H1 (cell line): Measurements from ENCODE around the gene C5orf24. TPM values are rescaled to one million over a fixed set of nuclear protein-coding genes. Genes with fewer than 3 reads are reported as not detected.

Experiments used
- CTCF ChIA-PET: fragments of 300-600 bp; sonication (Branson Sonifier 250); formaldehyde crosslinking; loops from one replicate; lab custom pipeline; 2021; ENCODE audit not compliant: partially characterized antibody; lab: Charles Lee
- POLR2A ChIA-PET: fragments of 300-600 bp; sonication (Branson Sonifier 250); formaldehyde crosslinking; loops from one replicate; lab custom pipeline; 2021; ENCODE audit warnings: inconsistent platforms; ENCODE audit not compliant: partially characterized antibody; lab: Charles Lee
- DNase-seq, 2 experiments: peaks; one replicate each; pipeline versions ENCODE4 v3.0.0 to v3.0.0-alpha.2; 2010 to 2022; ENCODE audit warnings: low spot score in 2 of 2, low read depth in 1 of 2, mixed read lengths in 1 of 2
- FAIRE-seq: peaks from 2 replicates; lab custom pipeline; 2011; peaks lifted over from hg19 to GRCh38; lab: Jason Lieb, UNC
- H2AFZ ChIP-seq: 2 replicates; pipeline ENCODE4 v1.8.1; 2012; ENCODE audit warnings: low read length, inconsistent platforms
- H2AK5ac ChIP-seq: 2 replicates; pipeline ENCODE4 v1.6.1; 2013; ENCODE audit warnings: low read depth, low read length
- H2BK120ac ChIP-seq: replicated peaks from 2 replicates; pipeline ENCODE3; 2013; ENCODE audit warnings: low read depth, low read length, inconsistent platforms
- H2BK12ac ChIP-seq: 2 replicates; pipeline ENCODE4 v1.6.1; 2013; ENCODE audit warnings: low read depth, low read length
- H2BK15ac ChIP-seq: 2 replicates; pipeline ENCODE4 v1.6.1; 2013; ENCODE audit warnings: low read length
- H2BK20ac ChIP-seq: 2 replicates; pipeline ENCODE4 v1.6.1; 2013; ENCODE audit warnings: low read length
- H2BK5ac ChIP-seq: 2 replicates; pipeline ENCODE4 v1.6.1; 2013; ENCODE audit warnings: low read depth, low read length
- H3K14ac ChIP-seq: 2 replicates; pipeline ENCODE4 v1.6.1; 2013; ENCODE audit warnings: inconsistent platforms; ENCODE audit not compliant: insufficient read length
- H3K18ac ChIP-seq: 2 replicates; pipeline ENCODE4 v1.6.1; 2013; ENCODE audit warnings: low read length; ENCODE audit errors: extremely low read depth
- H3K23ac ChIP-seq: 2 replicates; pipeline ENCODE4 v1.6.1; 2013; ENCODE audit warnings: inconsistent platforms; ENCODE audit not compliant: insufficient read length
- H3K23me2 ChIP-seq: 2 replicates; pipeline ENCODE4 v1.6.1; 2013; ENCODE audit warnings: low read depth, low read length
- H3K27ac ChIP-seq: 2 replicates; pipeline ENCODE4 v1.6.1; 2011; ENCODE audit warnings: low read depth, low read length, inconsistent platforms
- H3K27me3 ChIP-seq, 4 experiments: replicated peaks in 1 of 4; 1 replicate in 1 of 4; 2 replicates in 3 of 4; pipeline versions ENCODE4 v1.6.1 to v1.8.1; 2011 to 2013; ENCODE audit warnings: low read length in 3 of 4, mild to moderate bottlenecking in 3 of 4, inconsistent platforms in 2 of 4, mixed read lengths in 2 of 4, moderate library complexity in 1 of 4; ENCODE audit not compliant: control insufficient read depth in 3 of 4, insufficient read depth in 3 of 4; ENCODE audit errors: extremely low read depth in 1 of 4
- H3K36me3 ChIP-seq, 4 experiments: 2 replicates each; pipeline versions ENCODE4 v1.6.1 to v1.8.1; 2011 to 2013; ENCODE audit warnings: mild to moderate bottlenecking in 4 of 4, low read length in 3 of 4, moderate library complexity in 2 of 4, control low read depth in 1 of 4, inconsistent platforms in 1 of 4; ENCODE audit not compliant: insufficient read depth in 4 of 4, control insufficient read depth in 2 of 4
- H3K4ac ChIP-seq: replicated peaks from 2 replicates; pipeline ENCODE3; 2013; ENCODE audit warnings: low read length, low read depth, mixed read lengths, inconsistent platforms; ENCODE audit not compliant: insufficient read length
- H3K4me1 ChIP-seq, 4 experiments: replicated peaks in 1 of 4; 1 replicate in 1 of 4; 2 replicates in 3 of 4; pipeline versions ENCODE4 v1.6.1 to v1.8.1; 2011 to 2013; ENCODE audit warnings: low read length in 3 of 4, inconsistent platforms in 2 of 4, mixed read lengths in 1 of 4; ENCODE audit not compliant: insufficient read depth in 4 of 4, control insufficient read depth in 3 of 4
- H3K4me2 ChIP-seq, 2 experiments: 2 replicates each; pipeline versions ENCODE4 v1.6.1 to v1.8.1; 2011 to 2013; ENCODE audit warnings: low read depth in 2 of 2, low read length in 2 of 2, control low read depth in 1 of 2, inconsistent platforms in 1 of 2, mild to moderate bottlenecking in 1 of 2; ENCODE audit not compliant: insufficient read depth in 1 of 2
- H3K4me3 ChIP-seq, 4 experiments: fragments of 200-600, 300-600 bp in 1 of 4; sonication (generic), shearing (Covaris generic), sonication (Bioruptor Twin) in 1 of 4; 2 replicates each; pipeline versions ENCODE4 v1.5.1 to v1.8.1; 2011 to 2016; ENCODE audit warnings: low read length in 4 of 4, low read depth in 3 of 4, control low read depth in 2 of 4, inconsistent platforms in 2 of 4, mild to moderate bottlenecking in 2 of 4, mixed read lengths in 1 of 4, moderate library complexity in 1 of 4; ENCODE audit not compliant: insufficient read depth in 2 of 4; ENCODE audit errors: extremely low read depth in 1 of 4
- H3K56ac ChIP-seq: replicated peaks from 2 replicates; pipeline ENCODE3; 2013; ENCODE audit warnings: low read depth, mild to moderate bottlenecking, mixed read lengths, low read length, inconsistent platforms; ENCODE audit not compliant: insufficient read length
- H3K79me1 ChIP-seq: 2 replicates; pipeline ENCODE4 v1.6.1; 2013; ENCODE audit warnings: low read depth, low read length, control low read depth
- H3K79me2 ChIP-seq, 2 experiments: 2 replicates each; pipeline versions ENCODE4 v1.6.1 to v1.8.1; 2012 to 2013; ENCODE audit warnings: low read length in 2 of 2, mild to moderate bottlenecking in 2 of 2, inconsistent platforms in 1 of 2; ENCODE audit not compliant: insufficient read depth in 2 of 2, control insufficient read depth in 1 of 2
- H3K9ac ChIP-seq, 4 experiments: replicated peaks in 1 of 4; 1 replicate in 1 of 4; 2 replicates in 3 of 4; pipeline versions ENCODE4 v1.6.1 to v1.8.1; 2011 to 2013; ENCODE audit warnings: low read depth in 3 of 4, low read length in 3 of 4, control low read depth in 2 of 4, mild to moderate bottlenecking in 2 of 4, moderate library complexity in 2 of 4, inconsistent platforms in 1 of 4; ENCODE audit errors: extremely low read depth in 1 of 4
- H3K9me3 ChIP-seq, 2 experiments: 2 replicates each; pipeline versions ENCODE4 v1.6.1 to v1.8.1; 2012 to 2013; ENCODE audit warnings: mild to moderate bottlenecking in 2 of 2, moderate library complexity in 2 of 2, control low read depth in 1 of 2, inconsistent platforms in 1 of 2, low read depth in 1 of 2, low read length in 1 of 2, mixed read lengths in 1 of 2; ENCODE audit not compliant: insufficient read depth in 2 of 2
- H4K20me1 ChIP-seq, 2 experiments: replicated peaks in 1 of 2; 2 replicates each; pipeline versions ENCODE3 to v1.8.1; 2011 to 2013; ENCODE audit warnings: inconsistent platforms in 2 of 2, low read length in 2 of 2, mild to moderate bottlenecking in 1 of 2; ENCODE audit not compliant: insufficient read depth in 2 of 2, control insufficient read depth in 1 of 2
- H4K5ac ChIP-seq: 2 replicates; pipeline ENCODE4 v1.6.1; 2013; ENCODE audit warnings: low read length, low read depth, mixed read lengths, inconsistent platforms; ENCODE audit not compliant: insufficient read length
- H4K8ac ChIP-seq: 2 replicates; pipeline ENCODE4 v1.8.0; 2013; ENCODE audit warnings: mild to moderate bottlenecking, moderate library complexity, low read length, inconsistent platforms; ENCODE audit not compliant: insufficient read depth; ENCODE audit errors: extremely low read depth
- H4K91ac ChIP-seq: replicated peaks from 2 replicates; pipeline ENCODE3; 2013; ENCODE audit warnings: low read length, mixed read lengths, inconsistent platforms; ENCODE audit not compliant: insufficient read length
- BACH1 ChIP-seq: IDR thresholded peaks from 2 replicates; pipeline ENCODE4 v1.6.1; 2012; ENCODE audit warnings: low read length, improper control_type of control experiment
- BRCA1 ChIP-seq: IDR thresholded peaks from 2 replicates; pipeline ENCODE4 v1.6.1; 2012; ENCODE audit warnings: low read depth, low read length, improper control_type of control experiment
- CHD1 ChIP-seq: IDR thresholded peaks from 2 replicates; pipeline ENCODE4 v1.6.1; 2012; ENCODE audit warnings: low read depth, low read length, improper control_type of control experiment
- CREB1 ChIP-seq: IDR thresholded peaks from 2 replicates; pipeline ENCODE4 v1.6.1; 2012; ENCODE audit warnings: inconsistent platforms
- GABPA ChIP-seq: IDR thresholded peaks from 2 replicates; pipeline ENCODE4 v1.6.1; 2011; ENCODE audit warnings: mild to moderate bottlenecking, low read length, moderate library complexity, borderline replicate concordance; ENCODE audit not compliant: insufficient read depth
- HDAC2 ChIP-seq, 2 experiments: fragments of 300-600 bp in 1 of 2; sonication (generic) in 1 of 2; IDR thresholded peaks; 2 replicates each; pipeline ENCODE4 v1.6.1; 2011 to 2012; ENCODE audit warnings: low read depth in 2 of 2, low read length in 2 of 2, mild to moderate bottlenecking in 2 of 2, moderate library complexity in 2 of 2, borderline replicate concordance in 1 of 2, inconsistent platforms in 1 of 2
- JUND ChIP-seq: IDR thresholded peaks from 2 replicates; pipeline ENCODE4 v1.6.1; 2011; ENCODE audit warnings: mild to moderate bottlenecking, improper control_type of control experiment, low read length
- KDM4A ChIP-seq: IDR thresholded peaks from one replicate; pipeline ENCODE4 v1.7.1; 2012; ENCODE audit warnings: low read depth, mild to moderate bottlenecking, moderate library complexity, low read length, inconsistent platforms; ENCODE audit not compliant: severe bottlenecking
- POLR2A ChIP-seq, 2 experiments: IDR thresholded peaks; 1 replicate in 1 of 2; 2 replicates in 1 of 2; pipeline ENCODE4 v1.6.1; 2011; ENCODE audit warnings: low read depth in 2 of 2, low read length in 2 of 2, mild to moderate bottlenecking in 2 of 2; ENCODE audit errors: control extremely low read depth in 1 of 2
- RAD21 ChIP-seq, 2 experiments: IDR thresholded peaks in 1 of 2; conservative IDR thresholded peaks in 1 of 2; 2 replicates each; pipeline ENCODE4 v1.6.1; 2011; ENCODE audit warnings: low read depth in 2 of 2, low read length in 2 of 2, improper control_type of control experiment in 1 of 2, inconsistent platforms in 1 of 2, mild to moderate bottlenecking in 1 of 2, moderate library complexity in 1 of 2
- TBP ChIP-seq: IDR thresholded peaks from 2 replicates; pipeline ENCODE4 v1.6.1; 2011; ENCODE audit warnings: low read depth, low read length, improper control_type of control experiment
- ZNF274 ChIP-seq: IDR thresholded peaks from 2 replicates; pipeline ENCODE4 v1.7.0; 2012; ENCODE audit warnings: low read length, borderline replicate concordance; ENCODE audit errors: extremely low read depth
- WGBS, 2 experiments: shearing (Covaris generic) in 1 of 2; methylation state at CpG; one replicate each; pipeline versions ENCODE4 v1.1.6 to v1.1.7; 2013 to 2015; ENCODE audit warnings: low lambda C conversion rate in 2 of 2, mixed read lengths in 2 of 2, inconsistent platforms in 1 of 2, low coverage in 1 of 2, missing lambda C conversion rate in 1 of 2; ENCODE audit not compliant: insufficient replicate concordance in 2 of 2, insufficient coverage in 1 of 2, insufficient read length in 1 of 2; ENCODE audit errors: extremely low coverage in 1 of 2, missing lambda C conversion rate in 1 of 2; 5-methylcytosine and 5-hydroxymethylcytosine counted together
- polyA plus RNA-seq, 7 experiments: library from polyadenylated mRNA; depleted of rRNA in 3 of 7; stranded (reverse) in 5 of 7; unstranded in 2 of 7; fragments of >200 nt in 5 of 7; fragments of 200-250 nt in 2 of 7; gene quantifications; 1 replicate in 5 of 7; 2 replicates in 1 of 7; 4 replicates in 1 of 7; pipeline versions ENCODE4 v1.2.1 to v1.2.3, GENCODE V29; 2011 to 2013; ENCODE audit warnings: missing spikeins in 2 of 7, mixed read lengths in 2 of 7
- total RNA-seq: library from RNA; stranded (reverse); fragmentation: NEBNext Ultra II Directional; extraction: Animal tissue kit (Norgen Biotek cat#: 25700); gene quantifications from 2 replicates; pipeline ENCODE4 v1.2.1, GENCODE V29; 2021
- TF ChIP-seq, protein P1 (sequence below): IDR thresholded peaks from 2 replicates; pipeline ENCODE4 v1.6.1; 2012; ENCODE audit warnings: low read length, inconsistent platforms

C5orf24 gene
- total and polyA plus RNA-seq, 2 of the 8 experiments (the other 6 are each of a cell fraction or from before 2014, with no cell fraction given) = 11.1 to 20.2 TPM

DNA sequence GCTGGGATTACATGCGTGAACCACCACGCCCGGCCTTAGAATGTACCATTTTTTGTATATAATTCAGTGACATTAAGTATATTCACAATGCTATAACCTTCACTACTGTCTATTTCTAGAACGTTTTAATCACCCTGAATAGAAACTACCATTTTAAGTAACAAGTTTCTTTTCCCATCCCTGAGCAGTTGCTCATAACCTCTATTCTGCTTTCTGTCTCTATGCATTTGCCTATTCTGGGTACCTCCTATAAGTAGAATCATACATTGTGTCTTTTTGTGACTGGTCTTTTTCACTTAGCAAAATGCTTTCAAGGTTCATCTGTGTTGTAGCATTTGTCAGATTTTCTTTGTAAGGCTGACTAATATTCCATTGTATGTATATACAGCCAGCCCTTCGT, 47.3 kb upstream of the C5orf24 start:
- H4K20me1 ChIP-seq = peaks cover 0 to 6% of the 10 kb centered on the region in 2 experiments
- no peak overlapping the region for H4K5ac ChIP-seq
- no peak overlapping the region for H4K8ac ChIP-seq
- peaks cover 19 to 59% (median 48%) of the 10 kb centered on the region in 4 experiments for H3K36me3 ChIP-seq
- H3K79me1 ChIP-seq = no peaks in the 10 kb centered on the region; the same call in 1 of the 2 replicates
- H3K27ac ChIP-seq = no peak overlapping the region
- H4K91ac ChIP-seq = no peak overlapping the region
- H3K9ac ChIP-seq = no peak overlapping the region
- DNase-seq (no peak), FAIRE-seq (no peak)
- H3K23me2 ChIP-seq = no peaks in the 10 kb centered on the region
- no peaks in the 10 kb centered on the region for H3K4me1 ChIP-seq
- H2BK120ac ChIP-seq = no peak overlapping the region
- POLR2A ChIA-PET = interaction anchor here (0.7 kb wide), 1 partner anchor 9 kb away, joined by 4 read pairs; no protein-coding TSS in a partner anchor
- H3K23ac ChIP-seq = no peak overlapping the region
- CTCF ChIA-PET = no interaction called here
- H3K79me2 ChIP-seq = no peaks in the 10 kb centered on the region; a peak in 1 of 4 replicates
- no peak overlapping the region for H2BK12ac ChIP-seq
- no peak overlapping the region for H2AFZ ChIP-seq
- H3K14ac ChIP-seq = no peak overlapping the region
- H2BK15ac ChIP-seq = no peak overlapping the region
- H3K4me2 ChIP-seq = no peak overlapping the region
- no peak overlapping the region for H3K18ac ChIP-seq
- H2AK5ac ChIP-seq = no peak overlapping the region
- H3K27me3 ChIP-seq = no peaks in the 10 kb centered on the region
- 91% methylated on average over 5 of the region's 5 CpGs; no CpG with 5 or more reads in 1 of the 2 experiments for WGBS, 2 experiments
- H3K9me3 ChIP-seq = no peaks in the 10 kb centered on the region
- no peak overlapping the region for H3K4me3 ChIP-seq
- H3K56ac ChIP-seq = no peak overlapping the region
- no peak overlapping the region for H2BK5ac ChIP-seq
- H2BK20ac ChIP-seq = no peak overlapping the region
- H3K4ac ChIP-seq = no peak overlapping the region
- TF ChIP-seq GABPA (no peak), POLR2A (IDR thresholded peaks at IDR 0.05; ENCODE audit: control extremely low read depth in 1 of 2, low read depth in 2 of 2, low read length in 2 of 2) (no peak), CREB1 (no peak), CHD1 (no peak), KDM4A (no peak), BACH1 (no peak), ZNF274 (no peak), RAD21 (IDR thresholded peaks at IDR 0.05 in 1 of 2, conservative IDR thresholded peaks at IDR 0.05 in 1 of 2; ENCODE audit: low read depth in 2 of 2, low read length in 2 of 2) (no peak), BRCA1 (no peak), JUND (no peak), TBP (no peak), HDAC2 (IDR thresholded peaks at IDR 0.05; ENCODE audit: borderline replicate concordance in 1 of 2, low read depth in 2 of 2, low read length in 2 of 2) (no peak)
- TF ChIP-seq, protein P1, sequence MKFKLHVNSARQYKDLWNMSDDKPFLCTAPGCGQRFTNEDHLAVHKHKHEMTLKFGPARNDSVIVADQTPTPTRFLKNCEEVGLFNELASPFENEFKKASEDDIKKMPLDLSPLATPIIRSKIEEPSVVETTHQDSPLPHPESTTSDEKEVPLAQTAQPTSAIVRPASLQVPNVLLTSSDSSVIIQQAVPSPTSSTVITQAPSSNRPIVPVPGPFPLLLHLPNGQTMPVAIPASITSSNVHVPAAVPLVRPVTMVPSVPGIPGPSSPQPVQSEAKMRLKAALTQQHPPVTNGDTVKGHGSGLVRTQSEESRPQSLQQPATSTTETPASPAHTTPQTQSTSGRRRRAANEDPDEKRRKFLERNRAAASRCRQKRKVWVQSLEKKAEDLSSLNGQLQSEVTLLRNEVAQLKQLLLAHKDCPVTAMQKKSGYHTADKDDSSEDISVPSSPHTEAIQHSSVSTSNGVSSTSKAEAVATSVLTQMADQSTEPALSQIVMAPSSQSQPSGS = no peak
